ENCODE data around the gene RIOX2.

- TF ChIP-seq EZH2 (IDR thresholded peaks at IDR 0.05; ENCODE audit: low read depth, low read length, severe bottlenecking): no peak
- TF ChIP-seq CTCF (IDR thresholded peaks at IDR 0.05; ENCODE audit: control extremely low read depth in 1 of 3, insufficient read depth in 1 of 3, low read depth in 1 of 3, low read length in 3 of 3): no peak
- no peak for TF ChIP-seq POLR2AphosphoS5 (IDR thresholded peaks at IDR 0.05; ENCODE audit: low read depth, low read length)
- no peak for TF ChIP-seq ATF2 (IDR thresholded peaks at IDR 0.05; ENCODE audit: low read length)
- no peak for TF ChIP-seq RFX5 (IDR thresholded peaks at IDR 0.05; ENCODE audit: borderline replicate concordance, low read depth, low read length)
- no peak for TF ChIP-seq JUND (IDR thresholded peaks at IDR 0.05; ENCODE audit: low read length)
- TF ChIP-seq ZNF274 (IDR thresholded peaks at IDR 0.05; ENCODE audit: borderline replicate concordance, extremely low read depth, low read length): no peak
- TF ChIP-seq POU5F1 (IDR thresholded peaks at IDR 0.05; ENCODE audit: low read depth, low read length): no peak
- no peak for TF ChIP-seq FOSL1 (IDR thresholded peaks at IDR 0.05; ENCODE audit: insufficient read depth, low read depth, low read length)
- TF ChIP-seq TAF1 (IDR thresholded peaks at IDR 0.05; ENCODE audit: low read depth, low read length): no peak
- TF ChIP-seq EP300 (IDR thresholded peaks at IDR 0.05; ENCODE audit: borderline replicate concordance in 1 of 2, low read depth in 2 of 2, low read length in 2 of 2): no peak
- no peak for TF ChIP-seq EGR1 (IDR thresholded peaks at IDR 0.05; ENCODE audit: borderline replicate concordance, low read depth, low read length)
- no peak for TF ChIP-seq RXRA (IDR thresholded peaks at IDR 0.05; ENCODE audit: insufficient read depth, low read depth, low read length)
Measured at GRCh38 chr3:97970956-97971620, 1.1 kb downstream of the RIOX2 start.
